SH-SY5Y (cell line): ENCODE measurements around the gene HCFC1.

ENCODE experiments used
- GATA2 ChIP-seq: IDR thresholded peaks from 2 replicates; pipeline ENCODE4 v1.6.1; 2011; ENCODE audit warnings: mild to moderate bottlenecking, low read depth, low read length
- GATA3 ChIP-seq: IDR thresholded peaks from 2 replicates; pipeline ENCODE4 v1.6.1; 2011; ENCODE audit warnings: low read depth, mild to moderate bottlenecking, low read length, moderate library complexity

HCFC1 gene

DNA sequence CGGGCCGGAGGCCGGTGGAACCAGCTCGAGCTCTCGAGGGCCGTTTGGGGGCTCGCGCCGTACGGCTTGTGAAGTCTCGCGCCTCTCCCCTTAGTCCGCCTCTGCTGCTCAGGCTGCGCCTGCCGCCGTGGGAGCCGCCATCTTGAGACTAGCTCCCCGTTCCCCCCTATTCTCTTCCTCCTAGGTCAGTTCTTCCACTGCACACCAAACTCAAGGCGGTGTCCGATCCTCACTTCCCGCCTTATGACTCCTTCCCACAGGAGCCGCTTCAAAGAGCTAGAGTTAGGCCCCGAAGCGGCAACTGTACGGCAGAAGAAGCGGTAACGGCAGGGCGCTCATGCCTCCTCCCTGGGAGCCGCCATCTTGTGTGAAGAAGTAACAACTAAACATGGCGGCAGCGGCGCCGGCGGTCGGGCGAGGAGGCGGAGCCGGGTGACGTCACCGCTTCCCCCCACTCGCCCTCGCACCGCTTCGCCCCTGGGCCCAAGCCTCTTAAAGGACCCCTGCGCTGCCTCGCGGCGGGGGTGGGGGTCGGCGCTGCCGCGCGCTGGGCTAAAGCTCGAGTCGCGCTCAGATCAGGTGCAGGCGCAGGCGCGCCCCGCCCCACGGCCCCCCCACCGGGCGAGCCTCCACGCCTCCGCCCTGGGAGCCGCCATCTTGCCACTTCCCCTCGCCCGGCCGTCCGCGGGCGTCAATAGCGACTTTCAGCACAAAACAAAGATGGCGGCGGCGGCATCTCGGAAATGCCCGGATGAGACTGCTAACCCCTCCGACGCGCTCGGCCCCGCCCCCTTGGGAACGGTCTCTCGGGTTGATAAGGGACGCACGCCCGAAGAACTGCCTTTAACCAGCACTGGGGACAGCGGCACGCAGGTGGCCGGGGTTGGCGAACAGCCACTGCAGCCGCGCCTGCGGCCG is at the start of gene HCFC1:
Gene HCFC1, minus strand, starts transcription at position 369 of the 918 bp plus-strand sequence. CDS start 978 bp downstream, outside the sequence.
- TF ChIP-seq GATA3 (no peak), GATA2 (0 out of 2 replicates have a peak, but pooled peaks have one; percentile 38)

DNA sequence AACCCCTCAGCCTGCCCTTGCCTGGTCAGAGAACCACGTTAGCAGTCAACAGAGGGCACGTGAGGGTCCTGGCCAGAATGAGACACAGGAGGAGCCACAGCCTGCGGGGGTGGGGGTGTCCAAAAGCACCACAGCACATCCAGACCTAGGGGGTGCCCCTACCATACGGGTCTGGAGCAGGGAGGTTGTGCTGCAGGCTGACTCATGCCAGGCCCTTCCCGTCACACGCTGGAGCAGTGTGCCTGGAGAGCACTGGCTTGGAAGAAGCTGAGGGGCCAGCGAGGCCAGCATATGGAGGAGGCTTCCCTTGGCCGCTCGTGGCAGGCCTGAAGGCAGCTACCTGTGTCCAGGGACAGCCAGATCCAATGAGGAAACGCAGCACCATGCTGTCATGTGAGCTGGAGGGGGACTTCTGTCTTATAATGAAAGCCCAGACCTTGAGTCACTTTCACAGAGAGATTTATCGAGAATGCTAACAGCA is 49.6 kb upstream of the HCFC1 start:
- no peak for TF ChIP-seq GATA2
- no peak for TF ChIP-seq GATA3

DNA sequence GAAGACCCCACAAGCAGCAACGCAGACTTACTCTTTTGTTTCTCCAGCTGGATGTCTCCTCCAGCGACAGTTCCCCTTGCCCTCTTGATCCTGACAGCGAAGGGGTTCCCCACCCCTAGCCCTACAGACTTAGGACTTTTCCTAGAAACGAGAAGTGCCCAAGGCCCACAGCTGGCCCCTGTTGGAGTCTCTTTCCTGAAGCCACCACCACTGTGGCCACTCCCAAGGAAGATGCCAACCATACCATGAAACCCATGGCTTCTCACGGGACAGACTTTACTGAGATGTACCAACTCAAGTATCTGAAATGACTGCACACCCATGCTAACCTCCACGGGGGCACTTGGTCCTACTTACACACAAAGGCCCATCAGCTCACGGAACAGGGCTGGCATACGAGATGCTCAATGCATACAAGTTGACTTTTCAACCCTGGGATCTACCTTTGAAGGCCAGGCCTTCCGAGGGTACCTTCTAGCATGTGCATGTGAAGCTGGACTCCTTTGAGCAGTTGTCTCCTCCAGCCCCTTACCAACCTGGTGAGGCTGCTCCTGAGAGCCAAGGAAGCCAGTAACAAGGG is 49.0 kb upstream of the HCFC1 start:
- no peak for TF ChIP-seq GATA3

DNA sequence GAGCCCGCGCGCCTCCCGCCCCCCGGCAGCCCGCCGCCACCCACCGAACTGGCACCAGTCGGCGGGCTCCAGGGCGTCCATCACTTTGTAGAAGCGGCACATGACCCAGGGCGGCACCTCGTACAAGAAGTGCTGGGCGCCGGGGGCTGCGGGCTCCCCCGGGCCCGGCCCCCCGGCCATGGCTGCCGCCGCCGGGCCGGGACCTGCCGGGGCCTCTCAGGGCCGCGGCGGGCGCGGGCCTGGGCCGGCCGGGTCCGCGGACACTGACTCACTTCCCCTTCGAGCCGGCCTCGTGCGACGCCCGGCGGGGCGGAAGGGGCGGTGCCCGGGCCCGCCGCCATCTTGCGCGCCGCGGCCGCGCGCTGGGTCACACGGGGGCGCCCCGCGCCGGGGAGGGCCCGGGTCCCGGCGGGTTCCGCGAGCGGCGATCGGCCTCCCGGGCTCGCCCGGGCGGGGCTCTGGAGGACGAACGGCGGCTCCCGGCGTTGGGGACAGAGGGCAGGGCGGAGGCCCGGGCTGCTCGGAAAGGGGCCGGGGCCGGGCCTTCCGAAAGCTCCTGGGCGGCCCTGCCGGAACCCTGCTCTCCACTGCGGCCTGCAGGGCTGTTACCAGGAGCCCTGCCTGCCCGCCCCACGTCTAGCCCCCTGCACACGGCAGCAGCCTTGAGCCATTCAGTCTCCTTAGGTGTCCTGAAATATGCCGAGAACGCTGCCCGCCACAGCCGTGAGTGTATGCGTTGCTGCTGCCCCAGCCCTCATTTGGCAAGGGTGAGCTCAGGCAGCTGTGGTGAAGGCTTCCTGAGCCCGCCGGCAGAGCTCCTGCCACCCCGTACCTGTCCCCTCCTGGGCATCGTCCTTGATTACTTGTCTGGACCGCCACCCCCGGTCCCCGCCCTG is 48.3 kb upstream of the HCFC1 start, which contains the start of gene IRAK1:
Gene IRAK1, minus strand, starts transcription at position 270 of the 896 bp plus-strand sequence. Its CDS starts 90 bp downstream, at position 180.
- no peak for TF ChIP-seq GATA2
- no peak for TF ChIP-seq GATA3

DNA sequence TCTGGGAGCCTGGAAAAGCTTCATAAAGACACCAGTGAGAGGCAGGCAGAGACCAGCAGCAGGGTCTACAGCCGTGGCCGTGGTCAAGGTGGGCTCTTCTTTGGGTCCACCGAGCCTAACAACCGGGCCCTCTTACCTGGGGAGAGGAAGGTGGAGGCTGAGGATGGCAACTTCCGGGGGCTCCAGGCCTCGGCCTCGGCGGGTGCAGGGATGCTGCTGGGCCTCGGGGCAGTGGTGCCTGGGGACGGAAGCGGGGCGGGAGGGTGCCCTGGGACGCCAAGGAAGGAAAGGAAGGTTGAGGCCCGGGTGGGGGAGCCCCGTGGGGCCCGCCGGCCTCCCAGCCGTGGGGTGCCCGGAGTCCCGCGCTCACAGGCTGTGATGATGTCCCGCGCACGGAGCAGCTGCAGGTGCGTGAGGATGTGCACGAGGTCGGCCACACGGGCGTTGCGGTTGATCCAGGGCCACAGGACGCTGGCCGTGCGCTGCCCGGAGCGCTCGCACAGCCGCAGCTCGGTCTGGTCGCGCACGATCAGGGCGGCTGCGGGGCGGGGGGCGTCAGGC is 47.5 kb upstream of the HCFC1 start:
- TF ChIP-seq GATA3 (no peak), GATA2 (no peak)

DNA sequence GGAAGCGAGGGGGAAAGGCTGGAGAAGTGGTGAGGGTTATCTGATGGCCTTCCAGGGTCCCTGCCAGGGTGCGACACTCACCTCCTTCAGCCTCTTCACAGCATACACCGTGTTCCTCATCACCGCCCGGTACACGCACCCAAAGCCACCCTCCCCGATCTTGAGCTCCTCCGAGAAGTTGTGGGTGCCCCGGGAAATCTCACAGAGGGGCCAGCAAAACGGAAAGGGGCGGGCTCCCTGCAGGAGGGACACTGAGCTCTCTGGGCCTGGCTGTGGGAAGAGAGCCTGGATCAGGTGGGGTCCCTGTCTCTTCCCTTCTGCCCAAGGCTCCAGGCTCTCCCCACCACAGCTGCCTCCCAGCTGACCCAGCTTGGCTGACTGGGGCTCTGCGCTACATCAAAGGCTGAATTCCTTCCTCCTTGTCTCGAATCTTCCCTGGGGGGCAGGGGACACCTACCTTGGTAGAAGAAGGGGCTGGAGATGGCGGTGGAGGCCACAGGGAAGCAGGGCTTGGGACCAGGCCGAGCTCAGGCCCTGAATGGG is 47.0 kb upstream of the HCFC1 start:
- TF ChIP-seq GATA2, result no peak
- no peak for TF ChIP-seq GATA3

DNA sequence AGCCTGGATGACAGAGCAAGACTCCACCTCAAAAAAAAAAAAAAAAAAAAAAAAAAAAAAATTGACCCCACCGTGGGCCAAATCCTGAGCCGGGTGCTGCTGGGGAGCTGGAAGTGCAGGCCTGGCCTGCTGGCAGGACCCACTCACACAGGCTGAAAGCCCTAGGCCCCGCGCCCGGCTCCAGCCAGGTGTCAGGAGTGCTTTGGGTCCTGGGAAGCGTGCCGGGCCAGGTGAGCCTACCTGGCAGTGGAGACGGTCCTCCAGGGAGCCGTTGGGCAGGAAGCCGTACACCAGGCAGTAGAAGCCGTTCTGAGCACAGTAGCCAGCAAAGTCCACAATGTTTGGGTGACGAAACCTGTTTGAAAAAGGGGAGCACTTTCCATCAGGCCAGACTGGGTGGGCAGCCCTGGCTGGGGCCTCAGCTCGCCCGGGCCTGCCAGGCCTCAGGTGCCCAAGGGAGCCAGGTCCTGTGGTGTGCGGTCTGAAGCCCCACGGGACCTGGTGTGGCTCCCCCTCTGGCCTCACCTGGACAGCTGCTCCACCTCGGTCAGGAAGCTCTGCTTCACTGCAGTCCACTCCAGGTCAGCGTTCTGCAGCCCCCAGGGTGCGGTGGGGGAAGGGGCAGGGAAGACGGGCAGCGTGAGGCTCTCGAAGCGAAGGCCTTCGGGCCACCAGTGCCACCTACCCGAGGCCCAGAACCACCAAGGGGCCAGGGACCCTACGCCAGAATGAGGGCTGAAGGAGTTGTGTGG is 46.3 kb upstream of the HCFC1 start:
- TF ChIP-seq GATA2 (no peak), GATA3 (no peak)

DNA sequence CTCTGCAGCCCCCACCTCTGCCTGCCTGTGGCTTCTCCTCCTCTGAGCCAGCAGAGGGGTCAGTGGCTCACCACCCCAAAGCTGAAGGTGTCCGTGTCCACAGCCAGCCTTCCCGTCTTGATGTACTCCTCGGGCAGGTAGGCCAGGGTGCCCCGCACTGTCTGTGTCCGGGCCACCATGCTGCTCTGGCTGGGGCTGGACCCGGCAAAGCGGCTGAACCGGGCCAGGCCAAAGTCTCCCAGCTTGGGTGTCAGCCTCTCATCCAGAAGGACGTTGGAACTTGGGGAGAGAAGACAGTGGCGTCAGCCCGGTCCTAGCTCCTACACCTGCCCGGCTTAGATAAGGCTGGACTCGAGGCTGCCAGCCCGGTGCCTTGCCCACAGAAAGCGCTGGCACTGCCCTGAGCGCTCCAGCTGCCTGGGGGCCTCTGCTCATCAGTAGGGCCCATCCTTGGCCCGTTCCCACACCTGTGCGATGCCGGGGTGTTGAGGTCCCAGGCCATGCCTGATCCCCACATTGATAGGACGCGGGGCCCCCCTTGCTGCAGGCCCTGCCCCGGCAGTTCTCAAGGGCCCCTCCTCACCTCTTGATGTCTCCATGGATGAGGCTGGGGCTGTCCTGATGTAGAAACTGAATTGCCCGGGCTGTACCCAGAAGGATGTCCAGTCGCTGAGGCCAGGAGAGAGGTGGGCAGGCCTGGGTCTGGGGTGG is 44.9 kb upstream of the HCFC1 start:
- TF ChIP-seq GATA3, result no peak
- TF ChIP-seq GATA2, result no peak

DNA sequence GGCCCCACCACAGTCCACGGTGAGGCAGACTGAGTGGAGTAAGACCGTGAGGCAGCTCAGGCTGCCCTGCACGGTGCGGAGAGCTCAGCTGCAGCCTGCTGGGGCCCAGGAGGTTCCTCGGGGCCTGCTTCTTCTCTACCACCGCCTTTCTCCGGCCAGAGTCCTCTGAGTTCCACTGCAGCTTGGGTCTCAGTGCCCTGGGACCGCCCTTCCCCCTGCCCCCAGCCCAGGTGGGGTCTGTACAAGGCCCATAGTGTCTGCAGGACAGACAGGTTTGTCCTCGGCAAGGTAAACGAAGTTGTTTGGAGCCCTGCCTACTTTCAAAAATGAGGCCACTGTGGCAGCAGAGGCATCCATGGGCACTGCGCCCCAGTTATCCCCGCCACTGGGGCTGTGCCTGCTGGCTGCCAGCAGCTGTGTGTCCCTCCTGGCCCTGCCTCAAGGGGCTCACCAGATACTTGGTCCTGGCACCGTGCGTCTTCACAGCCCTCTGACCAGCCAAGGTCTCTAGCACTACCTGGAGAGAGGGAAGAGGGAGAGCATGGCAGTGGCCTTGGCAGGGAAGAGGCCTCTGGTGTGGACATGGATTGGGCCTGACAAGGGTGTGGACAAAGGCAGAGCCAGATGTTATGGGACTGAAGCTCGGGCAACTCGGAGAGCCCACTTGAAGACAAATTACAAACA is 44.1 kb upstream of the HCFC1 start:
- TF ChIP-seq GATA2 (no peak), GATA3 (no peak)

DNA sequence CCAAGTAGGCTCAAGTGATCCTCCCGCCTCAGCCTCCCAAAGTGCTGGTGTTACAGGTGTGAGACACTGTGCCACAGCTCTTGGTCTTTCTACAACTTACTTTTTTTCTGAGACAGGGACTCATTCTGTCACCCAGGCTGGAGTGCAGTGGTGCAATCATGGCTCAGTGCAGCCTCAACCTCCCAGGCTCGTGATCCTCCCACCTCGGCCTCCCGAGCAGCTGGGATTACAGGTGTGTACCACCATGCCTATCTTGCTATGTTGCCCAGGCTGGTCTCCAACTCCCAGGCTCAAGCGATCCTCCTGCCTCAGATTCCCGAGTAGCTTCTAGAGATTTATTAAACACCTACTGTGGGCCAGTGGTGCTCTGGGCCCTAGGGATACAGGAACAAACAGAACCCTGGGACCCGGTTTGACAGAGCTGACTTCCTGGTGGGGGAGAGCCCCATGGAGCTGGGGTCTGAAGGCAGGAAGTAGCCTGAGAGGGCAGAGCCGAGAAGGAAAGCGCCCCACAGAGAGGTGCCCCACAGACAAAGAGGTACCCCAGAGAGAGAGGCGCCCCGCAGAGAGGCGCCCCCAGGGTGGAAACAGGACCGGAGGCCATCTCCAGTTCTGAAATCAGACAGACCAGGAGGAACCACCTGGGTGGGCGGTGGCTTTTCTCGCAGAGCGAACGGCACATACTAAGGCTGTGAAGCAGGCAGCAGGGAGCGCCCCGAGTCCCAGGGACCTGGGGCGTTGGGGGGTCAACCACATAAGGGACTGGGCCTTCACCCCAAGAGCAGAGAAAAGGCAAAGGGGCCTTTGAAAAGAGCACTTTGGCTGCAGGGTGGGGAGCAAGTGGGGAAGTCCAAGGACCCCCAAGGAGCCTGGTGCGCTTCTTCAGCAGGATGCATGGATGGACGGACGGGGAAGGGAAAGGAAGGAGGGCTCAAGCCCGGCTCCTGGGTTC is 43.1 kb upstream of the HCFC1 start:
- TF ChIP-seq GATA2 (no peak), GATA3 (no peak)

DNA sequence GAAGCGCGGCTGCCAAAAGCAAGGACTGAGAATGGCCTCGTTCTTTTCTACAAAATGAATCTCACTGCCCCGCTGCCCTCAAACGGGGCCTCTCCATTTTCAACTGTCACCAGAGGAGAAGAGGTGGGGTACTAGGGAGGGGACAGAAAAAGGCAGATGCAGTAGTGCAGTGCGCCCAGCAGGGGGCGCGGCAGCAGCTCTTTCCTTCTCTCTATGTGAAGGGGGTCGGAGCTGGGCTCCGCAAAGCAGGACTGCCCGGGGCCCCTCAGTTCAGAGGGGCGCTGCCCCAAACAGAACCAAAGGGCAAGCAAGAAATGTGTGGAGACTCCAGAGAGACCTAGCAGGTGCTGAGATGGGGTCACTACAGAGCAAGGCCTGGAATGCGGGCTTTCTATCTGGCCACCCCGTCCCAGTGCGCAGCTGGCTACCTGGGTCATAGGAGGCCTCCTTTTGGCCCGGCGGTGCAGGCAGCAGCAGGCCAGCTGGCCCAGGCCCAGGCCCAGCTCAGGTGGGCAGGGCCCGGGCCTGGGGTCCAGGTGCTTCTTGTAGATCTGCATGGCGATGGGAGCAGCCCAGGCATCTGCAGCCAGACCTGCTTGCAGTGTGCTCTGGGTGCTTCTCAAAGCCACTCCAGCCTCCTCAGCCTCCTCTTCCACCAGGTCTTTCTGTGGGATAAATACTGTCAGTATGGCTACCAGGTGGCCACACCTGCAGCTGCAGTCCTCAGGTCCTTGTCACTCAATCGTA is 42.2 kb upstream of the HCFC1 start:
- no peak for TF ChIP-seq GATA3
- no peak for TF ChIP-seq GATA2
